Kidney (tissue), 14 donors: Measurements from ENCODE around the gene ALKAL2. TPM values are rescaled to one million over a fixed set of nuclear protein-coding genes. Genes with fewer than 3 reads are reported as not detected.

Source experiments
- DNase-seq, 5 donors: peaks; one replicate each; pipeline ENCODE4 v3.0.0-alpha.2; 2013 to 2020
- FAIRE-seq: peaks from 2 replicates; lab custom pipeline; 2012; peaks lifted over from hg19 to GRCh38; lab: Jason Lieb, UNC
- H3K27ac ChIP-seq, 2 donors: one replicate each; pipeline ENCODE4 v1.7.0; 2013; ENCODE audit warnings: low read depth in 2 of 2, low read length in 2 of 2, inconsistent platforms in 1 of 2
- H3K27me3 ChIP-seq: one replicate; pipeline ENCODE4 v1.7.1; 2013; ENCODE audit warnings: low read length, inconsistent platforms; ENCODE audit not compliant: control insufficient read depth, insufficient read depth
- H3K36me3 ChIP-seq, 3 donors: one replicate each; pipeline versions ENCODE4 v1.7.0 to v1.7.1; 2013; ENCODE audit warnings: low read length in 3 of 3, control low read depth in 1 of 3, inconsistent platforms in 1 of 3; ENCODE audit not compliant: insufficient read depth in 3 of 3, control insufficient read depth in 2 of 3
- H3K4me1 ChIP-seq, 3 donors: one replicate each; pipeline versions ENCODE4 v1.7.0 to v1.7.1; 2013; ENCODE audit warnings: low read length in 3 of 3, inconsistent platforms in 1 of 3, low read depth in 1 of 3; ENCODE audit not compliant: control insufficient read depth in 2 of 3, insufficient read depth in 2 of 3
- H3K4me3 ChIP-seq, 3 donors: one replicate each; pipeline versions ENCODE4 v1.7.0 to v1.8.1; 2013; ENCODE audit warnings: low read length in 3 of 3, control low read depth in 1 of 3, inconsistent platforms in 1 of 3
- H3K9ac ChIP-seq, 3 donors: one replicate each; pipeline versions ENCODE4 v1.7.0 to v1.7.1; 2013; ENCODE audit warnings: low read length in 3 of 3, control low read depth in 1 of 3, inconsistent platforms in 1 of 3
- H3K9me3 ChIP-seq, 3 donors: one replicate each; pipeline versions ENCODE4 v1.7.0 to v1.7.1; 2013; ENCODE audit warnings: low read length in 3 of 3, control low read depth in 1 of 3, inconsistent platforms in 1 of 3; ENCODE audit not compliant: control insufficient read depth in 2 of 3, insufficient read depth in 1 of 3
- intact Hi-C: fragments of 100-400 bp; cut with DNase I; formaldehyde crosslinking; loops from one replicate; pipeline ENCODE4 v1.11.1; 2022
- polyA plus RNA-seq: library from polyadenylated mRNA; stranded (reverse); fragments of 350-450 nt; fragmentation: Illumina TruSeq; extraction: RNeasy Lipid Tissue Mini Kit (QIAGEN cat#74804); gene quantifications from one replicate; pipeline ENCODE4 v1.2.3, GENCODE V29; 2014; ENCODE audit warnings: low read depth, low replicate concordance; ENCODE audit not compliant: insufficient read depth
- total RNA-seq: library from RNA; stranded (reverse); fragmentation: NEBNext Ultra II Directional; extraction: Animal tissue kit (Norgen Biotek cat#: 25700); gene quantifications from one replicate; pipeline ENCODE4 v1.2.1, GENCODE V29; 2021
- TF ChIP-seq, protein P1 (sequence below): IDR thresholded peaks from 3 replicates; pipeline ENCODE4 v1.5.1; 2012; ENCODE audit warnings: mild to moderate bottlenecking, moderate library complexity, borderline replicate concordance; ENCODE audit not compliant: insufficient read depth; ENCODE audit errors: extremely low read depth
- donor health status: control.
- donor health status: control.
- donor health status: control.
- donor health status: control.
- donor health status: control.
- donor health status: DM: yes; HTN: yes; CAD: no.
- donor health status: Normal renal cell carcinoma (clear cell type).

ALKAL2 gene
- total and polyA plus RNA-seq, 2 donors from 2014 or later: 8.0 to 18.2 TPM

DNA sequence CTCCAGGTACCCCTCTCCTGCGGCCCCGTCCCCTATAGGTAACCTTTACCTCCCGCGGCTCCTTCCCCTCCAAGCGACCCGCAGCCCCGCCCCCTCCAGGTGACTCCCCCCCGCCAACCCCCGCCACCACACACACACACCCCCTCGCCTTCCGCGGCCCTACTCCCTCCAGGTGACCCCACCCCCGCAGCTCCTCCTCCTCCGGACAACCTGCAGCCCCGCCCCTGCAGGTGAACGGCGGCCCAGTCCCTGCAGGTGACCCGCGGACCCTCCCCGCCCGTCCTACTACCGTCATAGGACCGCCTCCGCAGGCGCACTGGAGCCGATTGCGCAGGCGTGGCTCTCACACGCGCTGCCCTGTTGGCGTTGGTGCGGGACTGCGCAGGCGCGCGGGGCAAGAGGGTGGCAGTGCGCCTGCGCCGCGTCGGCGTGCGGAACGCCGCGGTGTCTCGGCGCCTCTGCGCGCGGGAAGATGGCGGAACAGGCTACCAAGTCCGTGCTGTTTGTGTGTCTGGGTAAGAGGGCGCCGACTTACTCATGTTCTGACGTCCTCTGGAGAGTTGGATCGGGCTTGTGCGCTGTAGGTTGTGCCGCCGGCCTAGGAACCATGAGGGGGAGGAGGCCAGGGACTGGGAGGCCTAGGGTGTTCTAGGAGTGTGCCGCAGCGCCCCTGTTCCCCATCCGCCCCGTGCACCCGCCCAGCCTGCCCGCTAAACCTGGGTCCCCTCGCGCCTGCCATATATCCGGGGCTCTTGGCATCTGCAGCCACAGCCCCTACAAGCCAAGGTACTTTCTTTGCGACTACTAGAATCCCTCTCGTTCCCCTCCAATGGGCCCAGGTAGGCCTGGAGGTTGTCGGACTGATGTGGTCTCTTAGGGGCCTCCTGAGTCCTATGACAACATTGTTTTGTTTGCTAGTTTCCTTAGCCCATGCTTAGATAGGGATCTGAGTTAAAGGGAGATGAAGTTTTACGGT lies 23.1 kb downstream of the ALKAL2 start, which contains the start of gene ACP1:
Gene ACP1, plus strand, starts transcription at position 455 of the 976 bp plus-strand sequence. Its CDS starts 18 bp downstream, at position 473.
- Histone ChIP-seq H3K27ac (peak within 1 kb of the TSS; percentile 88 to 96), H3K4me3 (peak within 1 kb of the TSS; percentile 75 to 98 (median 94)), H3K9me3 (no peaks in the 10 kb centered on the region), H3K4me1 (peaks cover 4 to 7% (median 7%) of the 10 kb centered on the region in 3 donors), H3K9ac (peak within 1 kb of the TSS; percentile 83 to 93 (median 83)), H3K36me3 (no peaks in the 10 kb centered on the region), H3K27me3 (no peaks in the 10 kb centered on the region)
- intact Hi-C loops: no loop called here
- no peak for FAIRE-seq
- peak; percentile 97 to 99 (median 98) for DNase-seq
- TF ChIP-seq, protein P1, sequence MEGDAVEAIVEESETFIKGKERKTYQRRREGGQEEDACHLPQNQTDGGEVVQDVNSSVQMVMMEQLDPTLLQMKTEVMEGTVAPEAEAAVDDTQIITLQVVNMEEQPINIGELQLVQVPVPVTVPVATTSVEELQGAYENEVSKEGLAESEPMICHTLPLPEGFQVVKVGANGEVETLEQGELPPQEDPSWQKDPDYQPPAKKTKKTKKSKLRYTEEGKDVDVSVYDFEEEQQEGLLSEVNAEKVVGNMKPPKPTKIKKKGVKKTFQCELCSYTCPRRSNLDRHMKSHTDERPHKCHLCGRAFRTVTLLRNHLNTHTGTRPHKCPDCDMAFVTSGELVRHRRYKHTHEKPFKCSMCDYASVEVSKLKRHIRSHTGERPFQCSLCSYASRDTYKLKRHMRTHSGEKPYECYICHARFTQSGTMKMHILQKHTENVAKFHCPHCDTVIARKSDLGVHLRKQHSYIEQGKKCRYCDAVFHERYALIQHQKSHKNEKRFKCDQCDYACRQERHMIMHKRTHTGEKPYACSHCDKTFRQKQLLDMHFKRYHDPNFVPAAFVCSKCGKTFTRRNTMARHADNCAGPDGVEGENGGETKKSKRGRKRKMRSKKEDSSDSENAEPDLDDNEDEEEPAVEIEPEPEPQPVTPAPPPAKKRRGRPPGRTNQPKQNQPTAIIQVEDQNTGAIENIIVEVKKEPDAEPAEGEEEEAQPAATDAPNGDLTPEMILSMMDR: no peak

DNA sequence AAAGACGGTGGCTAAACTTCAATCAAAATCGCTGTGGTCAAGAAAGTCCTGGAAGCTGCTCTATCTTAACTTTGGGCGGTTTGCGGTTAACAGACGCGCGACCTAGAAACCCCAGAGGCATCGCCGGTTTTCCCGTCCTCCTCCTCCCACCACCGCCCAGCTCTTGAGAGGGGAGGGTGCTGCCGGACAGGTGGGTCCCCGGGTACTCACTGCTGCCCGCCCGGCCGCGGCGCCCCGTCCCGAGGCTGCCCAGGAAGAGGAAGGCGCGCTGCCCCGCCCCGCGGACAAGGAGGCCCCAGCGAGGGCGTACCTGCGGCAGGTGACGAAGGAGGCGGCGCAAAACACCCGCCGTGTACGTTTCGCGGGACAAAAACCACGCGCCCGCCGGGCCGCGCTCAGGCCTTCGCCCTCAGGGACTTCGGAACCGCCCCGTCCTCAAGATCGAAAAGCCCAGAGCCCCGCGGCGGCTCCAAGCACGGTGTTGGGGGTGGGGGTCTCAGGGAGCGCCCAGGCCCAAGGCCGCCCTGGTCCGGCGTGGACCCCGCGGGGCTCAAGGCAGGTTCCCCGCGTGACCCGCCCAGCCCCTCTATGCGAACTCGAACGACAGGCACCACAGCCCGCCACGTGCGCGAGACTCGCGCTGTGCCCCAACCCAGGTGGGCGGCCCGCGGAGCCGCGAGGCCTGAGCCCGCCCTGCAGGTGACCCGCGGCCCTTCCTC lies 24.0 kb downstream of the ALKAL2 start, which contains the start of gene SH3YL1:
Gene SH3YL1, minus strand, starts transcription at position 259 of the 719 bp plus-strand sequence. Its CDS starts 48 bp downstream, at position 211.
- Histone ChIP-seq H3K4me1 (peaks cover 4 to 8% (median 7%) of the 10 kb centered on the region in 3 donors), H3K4me3 (peak within 1 kb of the TSS; percentile 75 to 98 (median 94)), H3K9ac (peak within 1 kb of the TSS; percentile 83 to 93 (median 83)), H3K27me3 (no peaks in the 10 kb centered on the region), H3K36me3 (no peaks in the 10 kb centered on the region), H3K9me3 (no peaks in the 10 kb centered on the region), H3K27ac (peak within 1 kb of the TSS; percentile 88 to 96)
- FAIRE-seq (no peak), DNase-seq (peak; percentile 55 to 90 (median 65))
- intact Hi-C loops: no loop called here
- TF ChIP-seq, protein P1: no peak

DNA sequence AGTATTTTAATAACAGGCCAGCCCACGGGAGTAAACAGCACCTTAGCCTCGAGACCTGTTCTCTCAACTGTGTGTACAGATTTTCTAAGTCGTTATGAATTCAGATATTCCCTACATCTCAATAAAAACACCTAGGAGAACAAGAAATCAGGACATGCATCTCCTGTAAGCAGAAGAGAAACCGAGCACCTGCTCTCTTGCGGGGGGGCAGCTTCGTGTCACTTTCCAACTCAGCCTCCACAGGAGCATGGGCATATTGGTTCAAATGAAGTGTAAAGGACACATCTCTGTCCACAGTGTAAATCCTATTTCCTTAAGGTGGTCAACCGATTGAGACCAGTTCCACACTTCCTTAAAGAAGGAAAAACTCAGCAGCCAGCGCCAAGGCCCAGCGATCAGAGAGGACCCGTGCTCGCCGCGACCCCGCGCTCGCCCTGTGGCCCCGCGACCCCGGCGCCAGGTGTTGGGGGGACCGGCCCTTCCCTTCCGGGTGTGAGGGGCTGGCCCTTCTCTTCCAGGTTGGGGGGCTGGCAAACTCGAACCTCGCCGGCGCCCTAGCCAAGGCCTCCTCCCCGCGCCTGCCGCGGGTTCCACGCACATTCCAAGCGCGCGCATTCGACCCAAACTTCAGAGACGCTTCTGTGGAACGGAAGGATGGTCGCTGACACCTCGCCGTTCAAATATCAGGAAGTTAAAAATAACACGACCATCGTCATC lies 24.7 kb downstream of the ALKAL2 start:
- Histone ChIP-seq H3K27ac (peak overlapping the region; percentile 88 to 96), H3K27me3 (no peaks in the 10 kb centered on the region), H3K9ac (peak overlapping the region; percentile 38 to 67 (median 53)), H3K36me3 (peaks cover 0 to 5% (median 0%) of the 10 kb centered on the region in 3 donors), H3K4me1 (peaks cover 4 to 15% (median 7%) of the 10 kb centered on the region in 3 donors), H3K9me3 (no peaks in the 10 kb centered on the region), H3K4me3 (peak overlapping the region; percentile 58 to 70 (median 58))
- FAIRE-seq: no peak
- intact Hi-C loops: no loop called here
- TF ChIP-seq, protein P1: no peak
- peak in 4 of 5 donors; percentile 29 to 73 (median 42) for DNase-seq
